Measurements from ENCODE around the gene NTN1.

Gene NTN1

GRCh38 chr17:9286434-9286833 is 265.1 kb downstream of the NTN1 start:
- no peak for DNase-seq

- DNase-seq, result no peak
Observed at GRCh38 chr17:9287306-9287705, 266.0 kb downstream of the NTN1 start.

- DNase-seq, result no peak
Observed at GRCh38 chr17:9290226-9290613, 268.9 kb downstream of the NTN1 start.

- peak in 2 of 6 experiments; percentile 14 to 37 for DNase-seq
Observed at GRCh38 chr17:9291912-9292560, 270.7 kb downstream of the NTN1 start.

- DNase-seq, result no peak
Observed at GRCh38 chr17:9292561-9292941, 271.2 kb downstream of the NTN1 start.
